Astrocyte of the cerebellum (primary cell): ENCODE measurements around the gene CSF2.

Experiments used
- DNase-seq: peaks from one replicate; pipeline ENCODE4 v3.0.0-alpha.2; 2011; ENCODE audit warnings: low read depth
- H3K4me3 ChIP-seq: 2 replicates; pipeline ENCODE4 v1.5.1; 2011; ENCODE audit warnings: mild to moderate bottlenecking, low read depth, low read length, moderate library complexity
- in situ Hi-C: cut with HindIII; loops from 2 replicates; pipeline ENCODE4 v1.10.0; 2017; ENCODE audit warnings: low sequenced_read_pairs
- TF ChIP-seq, protein P1 (sequence below): IDR thresholded peaks from 2 replicates; pipeline ENCODE4 v1.5.1; 2012; ENCODE audit warnings: low read length, low read depth, moderate library complexity, mild to moderate bottlenecking; ENCODE audit errors: missing control alignments

Gene CSF2

GRCh38 chr5:132076983-132077382 lies 3.4 kb downstream of the CSF2 start:
- H3K4me3 ChIP-seq: no peak overlapping the region
- no peak for DNase-seq
- in situ Hi-C loops: no loop called here
- TF ChIP-seq, protein P1, sequence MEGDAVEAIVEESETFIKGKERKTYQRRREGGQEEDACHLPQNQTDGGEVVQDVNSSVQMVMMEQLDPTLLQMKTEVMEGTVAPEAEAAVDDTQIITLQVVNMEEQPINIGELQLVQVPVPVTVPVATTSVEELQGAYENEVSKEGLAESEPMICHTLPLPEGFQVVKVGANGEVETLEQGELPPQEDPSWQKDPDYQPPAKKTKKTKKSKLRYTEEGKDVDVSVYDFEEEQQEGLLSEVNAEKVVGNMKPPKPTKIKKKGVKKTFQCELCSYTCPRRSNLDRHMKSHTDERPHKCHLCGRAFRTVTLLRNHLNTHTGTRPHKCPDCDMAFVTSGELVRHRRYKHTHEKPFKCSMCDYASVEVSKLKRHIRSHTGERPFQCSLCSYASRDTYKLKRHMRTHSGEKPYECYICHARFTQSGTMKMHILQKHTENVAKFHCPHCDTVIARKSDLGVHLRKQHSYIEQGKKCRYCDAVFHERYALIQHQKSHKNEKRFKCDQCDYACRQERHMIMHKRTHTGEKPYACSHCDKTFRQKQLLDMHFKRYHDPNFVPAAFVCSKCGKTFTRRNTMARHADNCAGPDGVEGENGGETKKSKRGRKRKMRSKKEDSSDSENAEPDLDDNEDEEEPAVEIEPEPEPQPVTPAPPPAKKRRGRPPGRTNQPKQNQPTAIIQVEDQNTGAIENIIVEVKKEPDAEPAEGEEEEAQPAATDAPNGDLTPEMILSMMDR: no peak

- H3K4me3 ChIP-seq: no peak overlapping the region
- DNase-seq: no peak
- TF ChIP-seq, protein P1: no peak
- in situ Hi-C loops: no loop called here
Measured at GRCh38 chr5:132079081-132079480, 5.5 kb downstream of the CSF2 start.

DNA sequence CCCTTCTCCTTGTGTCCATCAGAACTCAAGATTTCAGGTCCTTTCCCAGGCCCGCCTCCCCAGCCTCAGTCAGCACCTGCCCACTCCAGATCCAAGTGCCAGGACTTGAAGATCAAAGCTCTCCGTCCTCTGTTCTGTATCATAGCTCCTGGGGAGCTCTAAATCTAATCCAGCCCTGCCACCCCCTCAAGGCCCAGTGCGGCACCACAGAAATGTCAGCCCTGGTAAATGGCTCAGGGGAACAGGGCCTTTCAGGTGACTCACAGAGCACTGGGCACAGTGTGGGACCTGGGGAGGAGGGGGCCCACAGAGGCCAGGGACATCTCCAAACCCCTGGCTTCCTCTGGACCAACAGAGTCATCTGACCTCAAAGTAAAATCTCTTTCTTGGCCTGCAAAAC lies 6.0 kb downstream of the CSF2 start:
- no peak overlapping the region for H3K4me3 ChIP-seq
- TF ChIP-seq, protein P1: no peak
- in situ Hi-C loops: loop anchor here (5.0 kb wide), 1 partner anchor 63 kb away; no protein-coding TSS in a partner anchor
- DNase-seq: no peak

DNA sequence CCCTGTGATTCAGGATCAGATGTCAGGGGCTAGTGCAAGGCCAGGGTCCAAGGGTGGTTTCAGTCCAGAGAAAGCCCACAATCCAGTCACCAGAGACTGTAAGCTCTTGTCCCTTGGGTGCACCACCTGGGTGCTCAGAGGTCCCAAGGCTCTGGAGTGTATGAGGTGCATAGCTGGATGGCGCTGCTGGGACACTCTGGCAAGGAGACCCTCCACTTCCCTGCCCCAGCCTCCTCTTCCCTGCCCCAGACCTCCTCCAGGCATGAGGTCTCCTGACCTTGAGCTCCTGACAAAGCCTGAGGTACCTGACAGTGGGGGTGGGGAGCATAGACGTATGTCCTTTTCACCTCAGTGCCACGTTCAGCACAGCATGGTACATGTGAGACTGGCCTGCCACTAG lies 7.0 kb downstream of the CSF2 start:
- TF ChIP-seq, protein P1: no peak
- no peak for DNase-seq
- no peak overlapping the region for H3K4me3 ChIP-seq
- in situ Hi-C loops: loop anchor here (5.0 kb wide), 1 partner anchor 62 kb away; no protein-coding TSS in a partner anchor

DNA sequence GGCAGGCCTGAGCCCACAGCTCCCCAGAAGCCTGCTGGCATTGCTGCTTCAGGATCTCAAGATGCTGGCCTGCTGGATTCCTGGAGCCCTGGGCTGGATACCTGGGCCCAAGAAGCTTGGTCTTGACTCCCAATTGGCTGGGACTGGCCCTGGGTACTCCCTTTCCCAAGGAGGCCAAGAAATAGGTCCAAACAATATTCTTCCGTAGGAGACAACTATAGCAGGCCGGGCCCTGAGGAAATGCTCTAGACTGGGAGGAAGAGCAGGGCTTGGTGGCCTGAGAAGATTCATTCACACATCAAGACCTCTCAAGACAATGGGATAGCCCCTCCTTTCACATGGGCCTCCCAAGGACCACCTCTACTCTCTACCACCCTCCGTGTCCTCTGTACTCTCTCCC lies 7.9 kb downstream of the CSF2 start:
- no peak overlapping the region for H3K4me3 ChIP-seq
- TF ChIP-seq, protein P1: no peak
- no peak for DNase-seq
- in situ Hi-C loops: loop anchor here (5.0 kb wide), 1 partner anchor 61 kb away; no protein-coding TSS in a partner anchor

- DNase-seq: no peak
- in situ Hi-C loops: loop anchor here (5.0 kb wide), 1 partner anchor 60 kb away; no protein-coding TSS in a partner anchor
- TF ChIP-seq, protein P1: no peak
- H3K4me3 ChIP-seq: no peak overlapping the region
Measured at GRCh38 chr5:132082329-132083023, 8.9 kb downstream of the CSF2 start.
